ENCODE measurements around the gene SYNJ2.

The SYNJ2 gene

DNA sequence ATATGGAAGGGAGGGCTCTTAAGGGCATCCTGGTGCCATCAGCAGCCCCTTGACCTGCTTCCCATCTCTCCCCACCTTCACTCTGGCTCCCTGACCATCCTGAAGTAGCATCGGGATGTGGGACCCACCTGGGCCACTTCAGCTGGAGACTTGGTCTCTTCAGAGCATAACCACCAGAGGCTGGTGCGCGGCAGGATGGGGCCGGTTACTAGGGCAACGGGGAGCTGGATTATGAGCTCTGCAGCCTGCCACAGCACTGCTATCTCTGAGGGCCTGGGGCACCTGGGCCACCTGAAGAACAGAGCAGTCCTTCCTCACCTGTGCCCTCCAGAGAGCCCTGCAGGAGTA, 79.7 kb downstream of the SYNJ2 start:
- DNase-seq = no peak

GRCh38 chr6:158061709-158062461, 80.2 kb downstream of the SYNJ2 start:
- DNase-seq = no peak

GRCh38 chr6:158063736-158064135, 82.1 kb downstream of the SYNJ2 start:
- DNase-seq = no peak

GRCh38 chr6:158064725-158065251, 83.1 kb downstream of the SYNJ2 start:
- DNase-seq = no peak

GRCh38 chr6:158066136-158066781, 84.6 kb downstream of the SYNJ2 start:
- no peak for DNase-seq

- DNase-seq = no peak
Observed at GRCh38 chr6:158067436-158068015, 85.9 kb downstream of the SYNJ2 start.

DNA sequence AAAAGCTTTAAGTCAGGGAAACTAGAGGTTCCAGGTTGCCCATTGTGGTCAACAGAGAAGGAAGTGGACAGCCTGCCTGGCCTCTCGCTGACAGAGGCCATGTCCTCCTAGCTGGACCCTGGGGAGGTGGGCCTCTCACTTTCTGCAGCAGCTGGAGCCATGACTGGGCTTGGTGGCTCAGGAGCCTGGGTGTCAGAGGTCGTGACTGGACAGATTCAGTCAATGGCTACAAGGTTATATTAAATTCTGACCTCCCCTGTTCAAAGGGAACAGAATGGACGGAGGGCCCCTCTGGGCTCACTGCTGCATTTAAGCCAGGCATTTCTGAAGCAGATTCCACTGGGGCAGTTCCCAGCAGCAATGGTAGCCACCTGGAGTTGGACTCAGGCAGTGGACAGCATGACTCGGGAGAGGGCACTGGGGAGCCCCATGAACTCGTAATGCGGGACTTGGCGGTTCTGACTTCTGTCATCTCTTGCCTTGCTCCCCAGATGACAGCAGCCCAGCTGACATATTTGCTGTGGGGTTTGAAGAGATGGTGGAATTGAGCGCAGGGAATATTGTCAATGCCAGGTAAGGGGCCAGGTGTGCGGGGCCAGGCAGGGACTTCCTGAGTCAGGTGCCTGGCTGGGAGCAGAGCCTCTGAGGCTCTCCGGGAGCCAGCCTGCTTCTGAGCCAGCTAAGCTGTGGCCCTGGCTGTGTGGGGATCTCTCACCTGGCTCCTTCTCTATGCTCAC, 86.7 kb downstream of the SYNJ2 start:
- DNase-seq = no peak

DNA sequence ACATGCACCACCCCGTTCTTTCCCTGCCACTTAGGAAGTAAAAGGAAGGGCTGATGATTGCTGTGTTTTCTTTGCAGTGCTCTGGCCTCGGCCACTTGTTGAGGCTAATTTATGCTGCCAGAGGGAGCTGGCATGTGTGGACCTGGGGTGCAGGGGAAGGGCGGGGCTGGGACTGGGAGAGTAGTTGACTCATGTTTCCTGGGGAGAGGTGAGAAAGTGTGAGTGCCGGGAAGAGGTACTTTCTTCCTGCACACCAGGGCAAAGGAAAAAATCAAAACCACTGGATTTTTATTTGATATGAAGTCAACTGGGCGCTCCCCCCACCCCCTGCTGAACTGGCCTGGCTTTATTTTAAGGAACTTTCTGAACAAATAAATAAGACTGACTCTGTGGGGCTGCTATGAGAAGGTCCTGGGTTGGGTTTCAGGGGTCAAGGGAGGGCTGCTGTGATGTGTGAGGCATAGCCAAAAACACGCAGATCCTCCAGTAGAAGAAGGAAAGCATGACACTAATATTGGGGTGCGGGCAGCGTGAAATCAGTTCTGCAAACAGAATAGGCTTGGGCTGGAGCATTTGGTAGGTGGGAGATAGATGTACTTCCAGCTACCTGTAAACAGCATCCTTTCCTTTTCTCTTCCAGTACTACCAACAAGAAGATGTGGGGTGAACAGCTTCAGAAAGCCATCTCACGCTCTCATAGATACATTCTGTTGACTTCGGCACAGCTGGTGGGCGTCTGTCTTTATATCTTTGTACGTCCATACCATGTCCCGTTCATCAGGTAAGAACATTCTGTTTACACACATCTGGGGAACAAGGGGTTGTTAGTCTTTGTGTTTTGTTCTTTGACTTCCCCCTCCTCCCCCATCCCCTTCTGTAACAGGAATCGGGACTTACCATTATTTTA, 87.5 kb downstream of the SYNJ2 start:
- DNase-seq = peak; percentile 77

GRCh38 chr6:158069800-158070195, 88.1 kb downstream of the SYNJ2 start:
- peak; percentile 92 for DNase-seq

GRCh38 chr6:158070513-158070912, 88.8 kb downstream of the SYNJ2 start:
- no peak for DNase-seq

DNA sequence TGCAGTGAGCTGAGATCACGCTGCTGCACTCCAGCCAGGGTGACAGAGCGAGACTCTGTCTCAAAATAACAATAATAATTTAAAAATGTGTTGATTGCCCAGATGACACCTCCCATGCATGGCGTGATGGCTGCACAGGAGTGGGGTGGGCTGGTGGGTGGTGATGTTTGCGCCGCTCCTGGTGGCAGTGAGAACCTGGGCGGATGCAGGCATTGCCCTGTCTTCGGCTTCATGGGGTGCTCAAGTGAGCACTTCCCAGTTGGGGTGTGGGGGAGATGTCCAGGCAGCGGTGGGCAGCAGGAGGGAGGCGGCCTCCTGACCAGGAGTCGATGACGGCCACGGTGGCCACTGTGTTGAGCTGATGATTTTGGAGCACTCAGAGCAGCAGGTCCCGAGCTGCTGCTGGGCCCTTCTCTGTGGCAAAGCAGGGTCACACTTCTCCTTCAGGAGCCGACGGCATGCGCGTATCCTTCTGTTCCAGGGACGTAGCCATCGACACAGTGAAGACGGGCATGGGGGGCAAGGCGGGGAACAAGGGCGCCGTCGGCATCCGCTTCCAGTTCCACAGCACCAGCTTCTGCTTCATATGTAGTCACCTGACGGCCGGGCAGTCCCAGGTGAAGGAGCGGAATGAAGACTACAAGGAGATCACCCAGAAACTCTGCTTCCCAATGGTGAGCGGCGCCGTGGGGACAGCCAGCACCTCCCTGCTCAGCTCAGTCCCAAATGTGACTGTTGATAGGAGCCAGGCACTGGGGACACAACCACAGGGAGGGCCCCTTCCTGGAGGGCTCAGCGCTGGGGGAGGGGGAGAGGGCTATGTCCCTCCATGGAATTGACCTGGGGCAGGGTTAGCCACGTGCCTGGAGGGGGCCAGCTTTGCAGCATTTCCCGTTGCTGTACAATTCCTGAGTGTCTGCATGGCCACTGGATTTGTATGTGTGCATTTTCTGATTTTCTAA, 89.7 kb downstream of the SYNJ2 start:
- no peak for DNase-seq

- DNase-seq = peak; percentile 72
Observed at GRCh38 chr6:158072083-158072721, 90.5 kb downstream of the SYNJ2 start.

DNA sequence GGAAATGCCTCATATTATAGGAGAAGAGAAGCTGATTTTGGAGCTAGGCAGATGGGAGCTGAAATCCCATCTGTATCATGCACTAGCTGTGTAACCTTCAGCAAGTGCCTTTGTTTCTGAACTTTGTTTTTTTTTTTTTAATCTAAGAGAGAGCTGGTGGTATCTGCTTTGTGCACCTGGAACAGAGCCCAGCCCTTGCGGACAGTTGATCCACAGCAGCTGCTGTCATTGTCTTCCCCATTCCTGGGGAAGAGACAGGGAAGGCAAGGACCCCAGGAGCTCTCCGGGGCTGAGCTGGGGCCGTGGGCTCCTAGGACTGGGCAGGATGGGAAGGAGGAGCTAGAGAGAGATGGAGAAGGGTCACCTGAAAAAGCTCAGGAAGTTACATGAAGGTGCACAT, 92.1 kb downstream of the SYNJ2 start:
- DNase-seq = no peak

DNA sequence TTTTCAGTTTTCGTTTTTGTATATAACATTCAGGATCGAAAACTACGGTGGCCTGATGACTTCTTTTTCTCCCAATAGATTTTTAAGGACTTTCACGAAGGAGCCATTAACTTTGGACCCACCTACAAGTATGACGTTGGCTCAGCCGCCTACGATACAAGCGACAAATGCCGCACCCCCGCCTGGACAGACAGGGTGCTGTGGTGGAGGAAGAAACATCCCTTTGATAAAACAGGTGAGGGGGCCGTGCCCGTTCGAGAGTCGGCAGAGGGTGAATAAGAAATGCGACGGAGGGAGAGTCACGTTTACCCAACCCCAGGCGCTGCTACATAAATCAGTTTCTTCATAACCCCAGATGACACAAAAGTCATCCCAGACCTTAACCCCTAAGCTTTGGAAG, 94.9 kb downstream of the SYNJ2 start:
- DNase-seq = no peak

GRCh38 chr6:158077676-158078075, 96.0 kb downstream of the SYNJ2 start:
- DNase-seq = no peak

GRCh38 chr6:158078320-158078719, 96.7 kb downstream of the SYNJ2 start:
- no peak for DNase-seq

DNA sequence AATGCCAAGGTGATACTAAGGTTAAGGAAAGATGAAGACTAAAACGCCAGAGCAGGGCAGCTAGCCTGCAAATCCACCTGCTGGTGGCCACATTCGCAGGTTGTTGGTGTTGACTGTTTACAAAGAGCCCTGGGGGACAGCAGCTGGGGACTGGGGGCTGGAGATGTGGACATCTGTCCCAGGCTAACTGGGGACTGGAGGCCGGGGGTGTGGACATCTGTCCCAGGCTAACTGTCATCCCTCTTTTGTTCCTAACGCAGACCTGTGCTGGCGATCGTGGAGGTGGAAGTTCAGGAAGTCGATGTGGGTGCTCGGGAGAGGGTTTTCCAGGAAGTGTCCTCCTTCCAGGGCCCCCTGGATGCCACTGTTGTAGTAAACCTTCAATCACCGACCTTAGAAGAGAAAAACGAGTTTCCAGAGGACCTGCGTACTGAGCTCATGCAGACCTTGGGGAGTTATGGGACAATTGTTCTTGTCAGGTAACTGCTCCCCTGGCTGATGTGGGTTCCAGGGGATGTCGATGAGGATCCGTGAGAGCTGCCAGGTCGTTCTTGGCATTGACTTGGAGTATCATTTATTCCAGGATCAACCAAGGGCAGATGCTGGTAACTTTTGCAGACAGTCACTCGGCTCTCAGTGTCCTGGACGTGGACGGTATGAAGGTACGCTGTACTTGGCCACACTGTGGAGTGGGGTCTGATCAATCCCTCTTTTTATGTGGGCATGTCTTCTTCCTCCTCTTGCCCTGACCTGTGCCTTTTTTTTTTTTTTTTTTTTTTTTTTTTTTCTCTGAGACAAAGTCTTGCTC, 99.4 kb downstream of the SYNJ2 start:
- no peak for DNase-seq

DNA sequence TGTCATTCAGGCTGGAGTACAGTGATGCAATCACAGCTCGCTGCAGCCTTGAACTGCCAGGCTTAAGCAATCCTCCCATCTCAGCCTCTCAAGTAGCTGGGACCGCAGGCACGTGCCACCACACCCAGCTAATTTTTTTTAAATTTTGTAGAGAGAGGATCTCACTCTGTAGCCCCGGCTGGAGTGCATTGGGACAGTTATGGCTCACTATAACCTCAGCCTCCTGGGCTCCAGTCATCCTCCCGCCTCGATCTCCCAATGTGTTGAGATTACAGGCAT, 99.9 kb downstream of the SYNJ2 start:
- DNase-seq = no peak

DNA sequence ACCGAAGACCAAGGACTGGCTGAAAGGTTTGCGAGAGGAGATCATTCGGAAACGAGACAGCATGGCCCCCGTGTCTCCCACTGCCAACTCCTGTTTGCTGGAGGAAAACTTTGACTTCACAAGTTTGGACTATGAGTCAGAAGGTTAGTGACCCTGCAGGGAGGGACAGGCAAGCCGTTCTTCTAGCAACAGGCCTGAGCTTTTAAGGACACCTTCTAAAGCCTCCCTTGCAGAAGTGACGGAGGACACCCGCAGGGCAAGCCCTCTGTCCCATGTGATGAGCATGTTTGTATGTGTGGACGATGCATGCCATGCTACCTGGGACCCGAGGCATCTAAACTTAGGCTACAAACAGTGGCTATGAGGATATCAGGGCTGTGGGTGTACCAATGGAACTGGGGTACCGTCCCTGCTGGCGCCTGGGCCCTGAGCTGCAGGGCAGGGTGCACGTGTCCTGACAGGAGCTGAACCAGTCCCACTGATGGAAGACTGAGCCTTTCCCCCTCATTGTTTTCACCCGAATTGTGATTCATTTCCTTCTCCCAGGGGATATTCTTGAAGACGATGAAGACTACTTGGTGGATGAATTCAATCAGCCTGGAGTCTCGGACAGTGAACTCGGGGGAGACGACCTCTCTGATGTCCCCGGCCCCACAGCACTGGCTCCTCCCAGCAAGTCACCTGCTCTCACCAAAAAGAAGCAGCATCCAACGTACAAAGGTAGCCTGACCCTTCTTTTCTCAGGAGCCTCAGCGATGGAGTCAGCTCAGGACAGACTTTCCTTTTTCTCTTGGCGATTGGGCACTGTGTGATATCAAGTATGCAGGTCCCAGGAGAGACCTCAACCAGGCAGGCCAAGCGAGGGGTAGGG, 102.0 kb downstream of the SYNJ2 start:
- no peak for DNase-seq
